Fibroblast of lung (primary cell): Measurements from ENCODE around the gene UBAC1.

Source experiments
- CTCF ChIP-seq, 2 donors: IDR thresholded peaks in 1 of 2; conservative IDR thresholded peaks in 1 of 2; 1 replicate in 1 of 2; 2 replicates in 1 of 2; pipeline ENCODE4 v1.5.1; 2011 to 2012; ENCODE audit warnings: low read length in 2 of 2, control low read depth in 1 of 2, inconsistent platforms in 1 of 2, low read depth in 1 of 2, mild to moderate bottlenecking in 1 of 2
- EZH2 ChIP-seq: IDR thresholded peaks from 2 replicates; pipeline ENCODE4 v1.5.1; 2012; ENCODE audit warnings: low read length, control low read depth, mild to moderate bottlenecking; ENCODE audit errors: missing control alignments

GRCh38 chr9:135973277-135974219, 12.4 kb upstream of the UBAC1 start:
- no peak for TF ChIP-seq CTCF (conservative IDR thresholded peaks at IDR 0.05 in 1 of 2, IDR thresholded peaks at IDR 0.05 in 1 of 2; ENCODE audit: low read depth in 1 of 2, low read length in 2 of 2)
- no peak for TF ChIP-seq EZH2
